ENCODE data around the gene NRIP2.

Gene NRIP2

DNA sequence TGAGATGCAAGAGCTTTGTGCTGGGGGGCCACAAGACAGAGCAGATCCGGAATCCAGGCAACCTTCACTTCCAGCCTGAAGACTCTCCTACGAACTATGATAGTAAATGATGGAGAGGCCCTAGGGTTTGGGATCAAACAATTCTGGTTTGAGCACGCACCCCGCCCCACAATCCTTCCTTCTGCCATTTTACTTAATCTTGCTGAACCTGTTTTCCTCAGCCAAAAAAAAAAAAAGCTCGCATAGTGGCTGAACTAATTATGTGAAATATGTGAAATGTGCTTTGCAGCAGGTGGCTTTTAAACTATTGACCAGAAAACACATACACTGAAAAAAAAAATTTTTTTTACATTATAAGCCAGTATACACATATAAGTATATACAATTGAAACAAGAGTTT, 23.0 kb downstream of the NRIP2 start:
- no peak for FAIRE-seq

GRCh38 chr12:2806700-2807099, 28.1 kb downstream of the NRIP2 start:
- FAIRE-seq = no peak
- DNase-seq (ENCODE audit: low spot score) = no peak

More for the DNA sequence above, 23.0 kb downstream of the NRIP2 start:
- DNase-seq (ENCODE audit: low spot score) = no peak

- no peak for FAIRE-seq
- DNase-seq (ENCODE audit: low spot score) = no peak
Observed at GRCh38 chr12:2805143-2805520, 29.7 kb downstream of the NRIP2 start.

DNA sequence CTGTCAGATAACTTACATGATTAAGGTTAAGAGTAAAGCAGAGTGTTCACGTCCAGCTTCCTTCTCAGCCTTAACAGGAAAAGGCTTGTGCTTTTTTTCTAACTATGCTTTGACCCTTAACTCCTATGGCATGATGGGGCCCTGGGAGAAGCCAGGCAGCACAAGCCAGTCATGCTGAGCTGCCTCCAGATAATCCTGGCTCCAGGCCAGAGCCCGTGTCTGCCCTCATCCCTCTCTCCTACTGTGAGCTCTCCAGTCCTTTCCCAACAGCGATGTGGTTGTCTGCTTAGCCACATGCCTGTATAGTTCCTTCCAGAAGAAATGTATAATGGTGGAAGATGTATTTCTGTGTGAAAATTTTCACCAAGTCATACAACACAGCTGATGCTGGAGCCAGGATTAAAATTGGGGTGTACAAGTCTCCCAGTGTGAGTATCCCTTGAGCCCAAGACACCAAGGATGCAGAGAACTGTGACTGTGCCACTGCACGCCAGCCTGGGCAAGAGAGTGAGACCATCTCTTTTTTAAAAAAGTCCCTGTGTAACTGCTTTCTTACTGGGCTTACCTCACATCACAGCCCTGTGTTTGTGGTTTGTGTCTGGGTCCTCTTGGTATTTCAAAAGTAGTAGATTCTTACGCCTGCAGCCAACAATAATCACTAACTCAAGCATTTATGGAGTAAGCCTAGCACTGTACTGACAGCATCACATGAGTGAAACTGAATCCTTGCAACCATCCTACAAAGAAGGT, 30.3 kb downstream of the NRIP2 start:
- peak; percentile 40 for FAIRE-seq

DNA sequence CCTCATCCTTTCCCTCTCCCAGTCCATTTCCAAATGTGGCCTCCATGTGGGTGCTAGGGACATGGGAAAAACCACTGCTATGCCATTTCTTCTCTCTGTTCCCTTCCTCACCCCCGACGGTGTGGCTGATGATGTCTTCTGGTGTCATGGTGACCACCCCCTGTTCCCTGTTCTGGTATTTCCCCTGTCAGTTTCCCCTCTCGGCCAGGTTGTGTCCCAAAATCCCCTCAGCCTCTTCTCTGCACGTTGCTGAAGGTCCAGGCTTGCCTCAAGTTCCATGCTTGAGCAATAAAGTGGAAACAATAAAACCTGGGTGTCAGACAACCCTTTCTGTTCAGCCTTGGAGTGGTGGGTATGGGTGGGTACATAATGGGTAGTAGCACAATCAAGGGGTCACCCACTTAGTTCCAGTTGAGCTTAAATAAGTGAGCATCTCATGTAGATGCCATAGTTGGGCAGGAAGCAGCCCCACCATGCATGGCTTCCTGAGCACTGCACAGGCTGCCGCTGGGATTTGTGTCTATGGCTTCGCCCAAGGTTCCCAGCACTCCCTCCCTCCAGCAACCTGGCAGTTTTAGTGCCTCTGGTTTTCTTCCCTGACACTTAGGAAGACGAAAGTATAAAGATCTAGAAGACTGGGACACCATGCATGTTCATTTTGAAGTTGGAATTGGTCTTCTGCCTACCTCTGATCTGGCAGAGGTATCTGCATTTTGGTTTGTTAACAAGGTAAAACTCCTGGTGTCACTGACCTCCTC, 31.0 kb downstream of the NRIP2 start:
- FAIRE-seq = no peak

More for the DNA sequence above, 30.3 kb downstream of the NRIP2 start:
- DNase-seq (ENCODE audit: low spot score) = peak; percentile 43

DNA sequence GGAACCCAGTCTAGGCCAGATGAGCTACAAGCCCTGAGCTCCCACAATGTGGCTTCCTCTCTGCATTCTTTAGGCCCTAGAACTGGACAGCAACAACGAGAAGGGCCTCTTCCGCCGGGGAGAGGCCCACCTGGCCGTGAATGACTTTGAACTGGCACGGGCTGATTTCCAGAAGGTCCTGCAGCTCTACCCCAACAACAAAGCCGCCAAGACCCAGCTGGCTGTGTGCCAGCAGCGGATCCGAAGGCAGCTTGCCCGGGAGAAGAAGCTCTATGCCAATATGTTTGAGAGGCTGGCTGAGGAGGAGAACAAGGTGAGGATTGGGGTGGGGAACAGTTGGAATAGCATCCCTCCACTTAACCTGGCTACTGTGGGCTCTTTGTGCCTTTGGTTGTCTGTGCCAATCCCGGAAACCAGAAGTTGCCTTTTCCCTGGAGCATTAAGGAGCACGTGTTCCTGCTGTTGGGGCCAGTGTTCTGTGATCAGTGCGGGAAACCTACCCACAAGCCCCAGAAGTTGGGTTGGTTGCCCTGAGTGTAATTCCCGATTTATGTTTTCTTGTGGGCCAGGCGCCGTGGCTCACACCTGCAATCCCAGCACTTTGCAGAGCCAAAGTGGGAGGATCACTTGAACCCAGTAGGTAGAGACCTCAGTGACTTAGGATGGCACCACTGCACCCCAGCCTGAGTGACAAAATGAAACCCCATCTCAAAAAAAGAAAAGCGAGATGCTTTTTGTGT, 33.6 kb downstream of the NRIP2 start:
- DNase-seq (ENCODE audit: low spot score) (no peak), FAIRE-seq (no peak)

More for the DNA sequence above, 31.0 kb downstream of the NRIP2 start:
- DNase-seq (ENCODE audit: low spot score) = no peak

- no peak for FAIRE-seq
- no peak for DNase-seq (ENCODE audit: low spot score)
Observed at GRCh38 chr12:2800046-2800570, 34.7 kb downstream of the NRIP2 start.

GRCh38 chr12:2797721-2798418, 37.0 kb downstream of the NRIP2 start:
- FAIRE-seq = no peak
- DNase-seq (ENCODE audit: low spot score) = no peak

DNA sequence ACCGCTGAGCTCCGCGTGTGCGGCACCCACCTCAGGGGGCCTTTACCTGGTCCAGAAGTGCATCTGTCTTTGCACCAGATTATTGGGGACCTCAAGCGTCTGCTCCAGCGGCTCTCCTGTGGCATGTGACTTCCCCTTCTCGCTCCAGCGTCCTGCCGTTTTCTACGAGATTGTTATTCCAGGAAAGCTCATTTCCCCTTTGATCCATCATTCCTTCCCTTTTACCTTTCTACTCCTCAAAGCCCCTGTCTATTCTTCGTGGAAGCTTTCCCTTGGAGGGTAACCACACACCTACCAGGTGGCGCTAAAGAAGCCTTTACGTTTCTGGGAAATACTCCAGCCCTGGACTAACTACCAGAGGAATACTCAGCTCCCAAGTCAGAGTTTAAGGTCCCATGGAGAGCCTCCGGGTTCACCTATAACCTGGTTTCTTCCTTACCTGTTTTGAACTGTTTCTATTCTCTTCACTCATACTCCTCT, 38.6 kb downstream of the NRIP2 start:
- FAIRE-seq (no peak), DNase-seq (ENCODE audit: low spot score) (no peak)

GRCh38 chr12:2795291-2796186, 39.3 kb downstream of the NRIP2 start:
- no peak for FAIRE-seq
- peak; percentile 15 for DNase-seq (ENCODE audit: low spot score)

GRCh38 chr12:2794736-2795289, 40.0 kb downstream of the NRIP2 start, which contains the start of gene FKBP4:
Gene FKBP4 (plus strand): TSS chr12:2794970. CDS start chr12:2795140, 170 bp downstream.
- FAIRE-seq = no peak
- DNase-seq (ENCODE audit: low spot score) = peak; percentile 59

DNA sequence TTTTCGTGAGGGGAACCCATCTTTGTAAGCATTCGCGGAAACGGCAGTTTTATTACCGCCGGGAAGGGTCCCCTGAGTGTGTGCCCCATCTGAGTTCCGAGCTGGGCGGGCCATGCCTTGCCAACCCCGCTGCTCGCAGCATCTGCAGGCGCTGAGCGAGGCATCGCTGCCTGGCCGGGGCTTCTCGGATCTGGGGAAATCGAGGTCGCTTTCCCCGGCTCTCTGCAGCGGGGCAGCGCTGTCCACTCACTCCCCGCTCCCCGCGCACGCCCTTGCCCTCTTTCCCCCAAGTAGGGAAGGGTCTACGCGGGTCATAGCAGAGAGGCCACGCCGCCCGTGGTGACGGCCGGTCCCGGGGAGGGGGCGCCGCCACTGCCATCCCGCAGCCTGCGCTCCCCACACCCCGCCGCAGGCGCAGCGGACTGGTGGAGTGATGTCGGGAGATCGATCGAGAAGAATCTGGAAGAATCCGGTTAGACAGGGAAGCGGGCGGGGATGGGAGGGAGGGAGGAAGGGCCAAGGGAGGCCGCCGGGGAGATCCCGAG, 40.6 kb downstream of the NRIP2 start:
- no peak for FAIRE-seq
- no peak for DNase-seq (ENCODE audit: low spot score)

- FAIRE-seq (no peak), DNase-seq (ENCODE audit: low spot score) (no peak)
Observed at GRCh38 chr12:2793561-2793960, 41.3 kb downstream of the NRIP2 start.

DNA sequence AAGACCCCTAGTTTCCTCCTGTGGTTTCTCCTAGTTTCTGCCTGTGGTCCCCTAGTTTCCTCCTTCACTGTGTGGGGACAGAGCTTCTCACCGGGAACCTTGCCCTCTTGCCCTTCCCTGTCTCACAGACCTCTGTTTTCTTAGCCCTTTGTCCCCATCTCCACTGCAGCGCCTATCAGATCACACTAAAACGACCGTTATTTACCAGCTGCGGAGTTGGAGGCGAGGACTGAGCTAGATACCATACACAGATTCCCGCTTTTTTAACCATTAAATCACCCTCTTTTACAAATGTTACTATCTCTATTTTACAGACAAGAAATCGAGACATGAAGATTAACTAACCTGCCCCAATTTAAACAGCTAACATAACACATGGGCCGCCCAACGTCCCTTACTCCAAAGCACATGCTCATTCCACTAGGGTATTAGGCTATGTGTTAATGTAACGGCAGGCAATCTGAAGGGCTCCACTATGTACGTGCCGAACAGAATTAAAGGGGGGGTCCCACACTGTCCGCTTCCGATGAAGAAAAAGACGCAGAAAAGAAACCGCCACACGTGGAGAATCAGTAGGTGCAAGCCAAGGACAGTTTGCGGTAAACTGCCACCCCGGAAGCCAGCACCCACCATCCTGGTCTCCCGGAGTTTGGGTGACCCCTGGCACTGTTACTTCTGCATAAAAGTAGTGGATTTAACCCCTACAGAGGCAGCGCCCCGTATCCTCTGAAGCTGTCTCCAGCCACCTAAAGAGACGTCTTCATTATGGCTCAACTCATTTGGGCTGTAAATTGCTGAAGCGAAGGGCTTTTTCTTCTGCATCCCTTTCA, 41.9 kb downstream of the NRIP2 start:
- FAIRE-seq = no peak
- no peak for DNase-seq (ENCODE audit: low spot score)

DNA sequence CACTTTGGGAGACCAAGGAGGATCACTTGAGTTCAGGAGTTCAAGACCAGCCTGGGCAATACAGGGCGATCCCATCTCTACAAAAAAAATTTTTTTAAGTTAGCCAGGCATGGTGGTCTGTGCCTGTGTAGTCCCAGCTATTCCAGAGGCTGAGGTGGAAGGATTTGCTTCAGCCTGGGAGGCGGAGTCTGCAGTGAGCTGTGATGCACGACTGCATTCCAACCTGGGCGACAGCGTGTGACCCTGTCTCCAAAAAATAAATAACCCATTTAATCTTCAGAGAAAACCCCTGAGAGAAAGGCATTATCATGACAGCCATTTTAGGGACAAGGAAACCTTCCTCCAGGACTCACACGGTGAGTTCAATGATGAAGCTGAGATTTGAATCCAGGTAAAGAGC, 43.7 kb downstream of the NRIP2 start:
- DNase-seq (ENCODE audit: low spot score) (no peak), FAIRE-seq (no peak)

- DNase-seq (ENCODE audit: low spot score) = no peak
- no peak for FAIRE-seq
Observed at GRCh38 chr12:2785017-2785416, 49.8 kb downstream of the NRIP2 start.

GRCh38 chr12:2783936-2784600, 50.8 kb downstream of the NRIP2 start:
- DNase-seq (ENCODE audit: low spot score) (no peak), FAIRE-seq (no peak)

GRCh38 chr12:2779281-2779680, 55.6 kb downstream of the NRIP2 start:
- DNase-seq (ENCODE audit: low spot score) (no peak), FAIRE-seq (no peak)
